Cardiac septum (tissue), 1 donor: ENCODE measurements around the gene GGTLC2. TPM values are rescaled to one million over a fixed set of nuclear protein-coding genes. Genes with fewer than 3 reads are reported as not detected.
"Not testable (repeated sequence)": the region's sequence is repeated elsewhere in the genome, so short reads cannot be mapped to it uniquely, and the experiment has no call there.

Experiments used
- DNase-seq: peaks from one replicate; pipeline ENCODE4 v3.0.0-alpha.2; 2020; ENCODE audit warnings: low spot score
- intact Hi-C: fragments of 100-400 bp; cut with DNase I; formaldehyde crosslinking; loops from one replicate; pipeline ENCODE4 v1.14.0; 2022
- total RNA-seq: library from RNA; stranded (reverse); fragmentation: NEBNext Ultra II Directional; extraction: Animal tissue kit (Norgen Biotek cat#: 25700); gene quantifications from one replicate; pipeline ENCODE4 v1.2.1, GENCODE V29; 2021
- donor health status: DM: no; HTN: no; CAD: no.

GGTLC2 gene
- total RNA-seq, 1 donor from 2014 or later = not detected

- DNase-seq = peak; percentile 63
- intact Hi-C loops = not testable (repeated sequence)
Observed at GRCh38 chr22:22686202-22687115, 42.0 kb downstream of the GGTLC2 start.

GRCh38 chr22:22687638-22688500 lies 43.5 kb downstream of the GGTLC2 start:
- peak; percentile 41 for DNase-seq
- intact Hi-C loops = no loop called here

GRCh38 chr22:22689621-22690345 lies 45.4 kb downstream of the GGTLC2 start:
- intact Hi-C loops = no loop called here

GRCh38 chr22:22691055-22691454 lies 46.6 kb downstream of the GGTLC2 start:
- intact Hi-C loops = no loop called here
- DNase-seq = peak; percentile 10

More at GRCh38 chr22:22689621-22690345, 45.4 kb downstream of the GGTLC2 start:
- peak; percentile 53 for DNase-seq

- DNase-seq = peak; percentile 27
Observed at GRCh38 chr22:22691716-22692701, 47.6 kb downstream of the GGTLC2 start.

GRCh38 chr22:22692707-22693530 lies 48.5 kb downstream of the GGTLC2 start:
- peak; percentile 61 for DNase-seq
- intact Hi-C loops = no loop called here

More at GRCh38 chr22:22691716-22692701, 47.6 kb downstream of the GGTLC2 start:
- intact Hi-C loops = no loop called here

- intact Hi-C loops = no loop called here
Observed at GRCh38 chr22:22693531-22693884, 49.1 kb downstream of the GGTLC2 start.

GRCh38 chr22:22694106-22694505 lies 49.7 kb downstream of the GGTLC2 start:
- intact Hi-C loops = no loop called here

More at GRCh38 chr22:22693531-22693884, 49.1 kb downstream of the GGTLC2 start:
- DNase-seq = no peak

GRCh38 chr22:22696104-22696503 lies 51.7 kb downstream of the GGTLC2 start:
- intact Hi-C loops = no loop called here
- DNase-seq = no peak

More at GRCh38 chr22:22694106-22694505, 49.7 kb downstream of the GGTLC2 start:
- peak; percentile 57 for DNase-seq

Other genes starting within 250 kb of the GGTLC2 start
- gene ZNF280B, start 135.9 kb upstream of the GGTLC2 start, total RNA-seq = 0.57 TPM
- not detected for gene ZNF280A, start 124.3 kb upstream of the GGTLC2 start, total RNA-seq
- gene PRAME, start 85.3 kb upstream of the GGTLC2 start, total RNA-seq = 0.27 TPM
- gene IGLL5, start 243.2 kb downstream of the GGTLC2 start, total RNA-seq = not detected